CD14-positive monocyte (primary cell): ENCODE measurements around the gene IKZF2. TPM values are rescaled to one million over a fixed set of nuclear protein-coding genes. Genes with fewer than 3 reads are reported as not detected.

ENCODE experiments used
- DNase-seq, 3 donors: peaks; one replicate each; pipeline ENCODE4 v3.0.0-alpha.2; 2011 to 2022
- H2AFZ ChIP-seq: 2 replicates; pipeline ENCODE4 v1.6.0; 2012; ENCODE audit warnings: mild to moderate bottlenecking, low read depth, low read length, inconsistent platforms; ENCODE audit not compliant: insufficient read depth, poor library complexity, severe bottlenecking
- H3K27ac ChIP-seq, 2 donors: 1 replicate in 1 of 2; 2 replicates in 1 of 2; pipeline ENCODE4 v1.5.1; 2012 to 2013; ENCODE audit warnings: low read length in 2 of 2, control low read depth in 1 of 2, inconsistent platforms in 1 of 2, low read depth in 1 of 2, mild to moderate bottlenecking in 1 of 2
- H3K27me3 ChIP-seq, 2 donors: one replicate each; pipeline versions ENCODE4 v1.6.0 to v1.6.1; 2011 to 2013; ENCODE audit warnings: low read length in 2 of 2; ENCODE audit not compliant: control insufficient read depth in 2 of 2, insufficient read depth in 2 of 2
- H3K36me3 ChIP-seq, 2 donors: replicated peaks in 1 of 2; 1 replicate in 1 of 2; 2 replicates in 1 of 2; pipeline versions ENCODE4 v1.5.1 to v1.6.1; 2012 to 2013; ENCODE audit warnings: low read length in 2 of 2, control low read depth in 1 of 2, inconsistent platforms in 1 of 2, mild to moderate bottlenecking in 1 of 2; ENCODE audit not compliant: insufficient read depth in 2 of 2, control insufficient read depth in 1 of 2
- H3K4me1 ChIP-seq, 2 donors: 1 replicate in 1 of 2; 2 replicates in 1 of 2; pipeline versions ENCODE4 v1.5.1 to v1.6.1; 2012 to 2013; ENCODE audit warnings: low read length in 2 of 2, control low read depth in 1 of 2, inconsistent platforms in 1 of 2, mild to moderate bottlenecking in 1 of 2, moderate library complexity in 1 of 2; ENCODE audit not compliant: insufficient read depth in 2 of 2, control insufficient read depth in 1 of 2
- H3K4me2 ChIP-seq: replicated peaks from 2 replicates; pipeline ENCODE3; 2012; ENCODE audit warnings: low read length, moderate library complexity, mild to moderate bottlenecking; ENCODE audit not compliant: poor library complexity, severe bottlenecking; ENCODE audit errors: extremely low read depth
- H3K4me3 ChIP-seq, 3 experiments: fragments of 200-600 bp in 1 of 3; sonication (generic) in 1 of 3; replicated peaks in 1 of 3; 1 replicate in 2 of 3; 2 replicates in 1 of 3; pipeline ENCODE4 v1.5.1; 2011 to 2013; ENCODE audit warnings: low read length in 3 of 3, mild to moderate bottlenecking in 3 of 3, control low read depth in 2 of 3, low read depth in 2 of 3, inconsistent platforms in 1 of 3, moderate library complexity in 1 of 3
- H3K79me2 ChIP-seq: 2 replicates; pipeline ENCODE4 v1.6.0; 2012; ENCODE audit warnings: mild to moderate bottlenecking, control low read depth, inconsistent platforms, low read length, moderate library complexity; ENCODE audit not compliant: insufficient read depth
- H3K9ac ChIP-seq: 2 replicates; pipeline ENCODE4 v1.6.0; 2017; ENCODE audit warnings: low read length, mild to moderate bottlenecking; ENCODE audit not compliant: insufficient read depth, poor library complexity, severe bottlenecking
- H3K9me3 ChIP-seq, 2 donors: replicated peaks in 1 of 2; 1 replicate in 1 of 2; 2 replicates in 1 of 2; pipeline versions ENCODE4 v1.5.1 to v1.6.1; 2012 to 2013; ENCODE audit warnings: low read length in 2 of 2, control low read depth in 1 of 2; ENCODE audit not compliant: control insufficient read depth in 1 of 2, insufficient read depth in 1 of 2
- H4K20me1 ChIP-seq: 2 replicates; pipeline ENCODE4 v1.6.0; 2012; ENCODE audit warnings: mild to moderate bottlenecking, low read length, control low read depth, moderate library complexity; ENCODE audit not compliant: insufficient read depth
- H3K27ac Mint-ChIP-seq, 7 donors: one replicate each; pipeline ENCODE4 v1.8.0; 2020; ENCODE audit warnings: mild to moderate bottlenecking in 7 of 7, mixed read lengths in 7 of 7, moderate library complexity in 6 of 7, inconsistent platforms in 2 of 7
- H3K27me3 Mint-ChIP-seq, 3 donors: one replicate each; pipeline ENCODE4 v1.8.0; 2021 to 2022; ENCODE audit warnings: low read depth in 3 of 3, mild to moderate bottlenecking in 3 of 3, mixed read lengths in 3 of 3, moderate library complexity in 3 of 3, inconsistent platforms in 1 of 3
- H3K36me3 Mint-ChIP-seq, 2 donors: one replicate each; pipeline ENCODE4 v1.8.0; 2020; ENCODE audit warnings: mixed read lengths in 2 of 2, inconsistent platforms in 1 of 2, mild to moderate bottlenecking in 1 of 2
- H3K4me1 Mint-ChIP-seq: one replicate; pipeline ENCODE4 v1.8.0; 2020; ENCODE audit warnings: mild to moderate bottlenecking, mixed read lengths
- H3K4me3 Mint-ChIP-seq, 2 donors: one replicate each; pipeline ENCODE4 v1.8.0; 2020; ENCODE audit warnings: mild to moderate bottlenecking in 2 of 2, mixed read lengths in 2 of 2, moderate library complexity in 1 of 2
- H3K9me3 Mint-ChIP-seq, 7 donors: one replicate each; pipeline ENCODE4 v1.8.0; 2020 to 2022; ENCODE audit warnings: mixed read lengths in 7 of 7, mild to moderate bottlenecking in 6 of 7, moderate library complexity in 6 of 7, inconsistent platforms in 2 of 7
- WGBS: methylation state at CpG from one replicate; pipeline ENCODE4 v1.1.5; 2013; ENCODE audit warnings: missing lambda C conversion rate; ENCODE audit not compliant: insufficient coverage; 5-methylcytosine and 5-hydroxymethylcytosine counted together
- intact Hi-C, 2 donors: fragments of 100-400 bp; cut with micrococcal nuclease; formaldehyde crosslinking; loops; one replicate each; pipeline versions ENCODE4 v1.15.0 to v1.15.1; 2023
- polyA plus RNA-seq, 3 donors: library from polyadenylated mRNA; depleted of rRNA in 1 of 3; unstranded in 2 of 3; stranded (reverse) in 1 of 3; fragments of 300-500 nt in 2 of 3; fragments of >200 nt in 1 of 3; fragmentation: Illumina TruSeq in 2 of 3; gene quantifications; 1 replicate in 2 of 3; 2 replicates in 1 of 3; pipeline ENCODE4 v1.2.3, GENCODE V29; 2012 to 2021
- TF ChIP-seq, protein P1 (sequence below): fragments of 200-600 bp; IDR thresholded peaks from one replicate; pipeline ENCODE4 v1.8.0; 2022; ENCODE audit warnings: antibody characterized with exemption, mild to moderate bottlenecking

IKZF2 gene
- polyA plus RNA-seq, 3 donors, result 0.10 to 0.12 (median 0.11) TPM

DNA sequence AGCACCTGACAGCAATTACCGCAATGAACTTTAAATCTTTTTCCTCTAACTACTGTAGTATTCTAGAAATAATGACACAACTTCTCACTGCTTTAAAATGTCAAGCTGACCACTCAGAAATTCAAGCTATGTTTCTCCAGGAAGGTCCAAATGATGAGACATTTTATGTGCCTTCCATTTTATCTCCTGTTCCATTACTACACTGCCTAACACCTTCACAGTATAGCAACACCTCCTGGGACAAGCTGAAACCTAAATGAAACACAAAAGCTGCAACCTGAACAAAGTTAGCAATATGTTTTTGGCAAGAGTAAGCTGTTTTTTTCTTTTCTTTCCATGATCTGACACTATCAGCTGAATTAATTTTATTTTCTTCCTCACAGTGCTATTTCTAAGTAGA is 81.9 kb downstream of the IKZF2 start:
- no peaks in the 10 kb centered on the region for H3K9me3 ChIP-seq
- H2AFZ ChIP-seq, result no peak overlapping the region
- H3K4me3 Mint-ChIP-seq, result no peak overlapping the region
- H3K27ac Mint-ChIP-seq, result no peak overlapping the region
- no peaks in the 10 kb centered on the region for H3K36me3 Mint-ChIP-seq
- peaks cover 0 to 1% (median 0%) of the 10 kb centered on the region in 3 donors for H3K27me3 Mint-ChIP-seq
- H3K27me3 ChIP-seq, result no peaks in the 10 kb centered on the region
- no peak overlapping the region for H3K4me2 ChIP-seq
- no peak overlapping the region for H3K4me3 ChIP-seq
- TF ChIP-seq, protein P1, sequence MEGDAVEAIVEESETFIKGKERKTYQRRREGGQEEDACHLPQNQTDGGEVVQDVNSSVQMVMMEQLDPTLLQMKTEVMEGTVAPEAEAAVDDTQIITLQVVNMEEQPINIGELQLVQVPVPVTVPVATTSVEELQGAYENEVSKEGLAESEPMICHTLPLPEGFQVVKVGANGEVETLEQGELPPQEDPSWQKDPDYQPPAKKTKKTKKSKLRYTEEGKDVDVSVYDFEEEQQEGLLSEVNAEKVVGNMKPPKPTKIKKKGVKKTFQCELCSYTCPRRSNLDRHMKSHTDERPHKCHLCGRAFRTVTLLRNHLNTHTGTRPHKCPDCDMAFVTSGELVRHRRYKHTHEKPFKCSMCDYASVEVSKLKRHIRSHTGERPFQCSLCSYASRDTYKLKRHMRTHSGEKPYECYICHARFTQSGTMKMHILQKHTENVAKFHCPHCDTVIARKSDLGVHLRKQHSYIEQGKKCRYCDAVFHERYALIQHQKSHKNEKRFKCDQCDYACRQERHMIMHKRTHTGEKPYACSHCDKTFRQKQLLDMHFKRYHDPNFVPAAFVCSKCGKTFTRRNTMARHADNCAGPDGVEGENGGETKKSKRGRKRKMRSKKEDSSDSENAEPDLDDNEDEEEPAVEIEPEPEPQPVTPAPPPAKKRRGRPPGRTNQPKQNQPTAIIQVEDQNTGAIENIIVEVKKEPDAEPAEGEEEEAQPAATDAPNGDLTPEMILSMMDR, result no peak
- WGBS, result 100% methylated on average over 1 of the region's 1 CpG
- H3K27ac ChIP-seq, result no peak overlapping the region
- no peaks in the 10 kb centered on the region for H3K9me3 Mint-ChIP-seq
- no peaks in the 10 kb centered on the region for H3K79me2 ChIP-seq
- H3K9ac ChIP-seq, result no peak overlapping the region
- H3K4me1 ChIP-seq, result no peaks in the 10 kb centered on the region
- intact Hi-C loops, result no loop called here
- no peak for DNase-seq
- H4K20me1 ChIP-seq, result no peaks in the 10 kb centered on the region
- H3K36me3 ChIP-seq, result no peaks in the 10 kb centered on the region
- H3K4me1 Mint-ChIP-seq, result peaks cover 6% of the 10 kb centered on the region

DNA sequence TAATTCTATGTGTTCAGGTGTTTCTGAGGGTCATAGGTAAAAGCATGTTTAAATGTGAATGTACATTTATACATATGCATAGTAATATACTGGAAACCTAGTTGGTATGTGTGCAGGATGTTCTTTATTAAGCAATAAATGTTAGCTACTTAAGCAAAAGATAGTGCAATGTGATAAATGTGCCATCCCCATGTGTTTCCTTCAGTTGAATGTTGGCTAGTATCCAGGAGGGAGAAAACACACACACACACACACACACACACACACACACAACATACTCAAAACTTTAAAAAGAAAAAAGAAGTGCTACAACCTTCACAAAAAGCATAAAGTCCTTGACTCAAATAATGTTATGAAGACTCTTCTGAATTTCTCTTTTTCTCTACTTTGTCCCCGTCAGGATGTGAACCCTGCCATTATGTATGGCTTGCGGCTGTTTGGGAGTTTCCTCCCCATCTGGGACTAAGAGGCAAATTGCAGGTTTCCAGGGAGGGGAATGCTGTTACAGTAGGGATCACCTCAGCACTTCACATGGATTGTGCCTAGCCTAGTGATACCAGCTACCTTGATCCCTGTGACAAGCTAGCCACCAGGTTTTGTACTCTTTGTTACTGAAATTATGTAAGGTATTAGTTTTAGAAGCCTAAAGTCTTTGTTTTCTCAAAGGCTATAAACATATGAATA is 82.6 kb downstream of the IKZF2 start:
- H2AFZ ChIP-seq, result no peak overlapping the region
- Mint-ChIP-seq H3K4me1 (peaks cover 6% of the 10 kb centered on the region), H3K27ac (no peak overlapping the region), H3K27me3 (peaks cover 0 to 1% (median 0%) of the 10 kb centered on the region in 3 donors), H3K9me3 (no peaks in the 10 kb centered on the region), H3K36me3 (no peaks in the 10 kb centered on the region), H3K4me3 (no peak overlapping the region)
- no peaks in the 10 kb centered on the region for H3K27me3 ChIP-seq
- no peak for DNase-seq
- no peaks in the 10 kb centered on the region for H3K79me2 ChIP-seq
- H3K9me3 ChIP-seq, result no peaks in the 10 kb centered on the region
- H3K9ac ChIP-seq, result no peak overlapping the region
- intact Hi-C loops, result no loop called here
- H4K20me1 ChIP-seq, result no peaks in the 10 kb centered on the region
- no peaks in the 10 kb centered on the region for H3K4me1 ChIP-seq
- TF ChIP-seq, protein P1, result no peak
- no peak overlapping the region for H3K4me3 ChIP-seq
- H3K27ac ChIP-seq, result no peak overlapping the region
- H3K36me3 ChIP-seq, result no peaks in the 10 kb centered on the region
- WGBS, result no CpG with 5 or more reads among the region's 2 CpGs
- H3K4me2 ChIP-seq, result no peak overlapping the region
